Liver (tissue), 9 donors: ENCODE data around the gene SYT17. TPM values are rescaled to one million over a fixed set of nuclear protein-coding genes. Genes with fewer than 3 reads are reported as not detected.

ENCODE experiments used
- DNase-seq: peaks from one replicate; pipeline ENCODE4 v3.0.0-alpha.2; 2017; ENCODE audit warnings: low spot score
- H3K27ac ChIP-seq, 2 donors: one replicate each; pipeline ENCODE4 v1.7.0; 2013; ENCODE audit warnings: inconsistent platforms in 2 of 2, low read length in 2 of 2, control low read depth in 1 of 2, low read depth in 1 of 2, mild to moderate bottlenecking in 1 of 2
- H3K27me3 ChIP-seq, 4 donors: one replicate each; pipeline versions ENCODE4 v1.6.1 to v1.7.0; 2013; ENCODE audit warnings: low read length in 3 of 4, inconsistent platforms in 1 of 4, mild to moderate bottlenecking in 1 of 4, moderate library complexity in 1 of 4; ENCODE audit not compliant: control insufficient read depth in 4 of 4, insufficient read depth in 4 of 4
- H3K36me3 ChIP-seq, 4 donors: one replicate each; pipeline versions ENCODE4 v1.6.1 to v1.7.0; 2013; ENCODE audit warnings: low read length in 3 of 4, mild to moderate bottlenecking in 3 of 4, low read depth in 1 of 4, moderate library complexity in 1 of 4; ENCODE audit not compliant: control insufficient read depth in 4 of 4, insufficient read depth in 3 of 4
- H3K4me1 ChIP-seq, 4 donors: one replicate each; pipeline versions ENCODE4 v1.6.1 to v1.7.0; 2013; ENCODE audit warnings: low read length in 3 of 4, mild to moderate bottlenecking in 3 of 4, moderate library complexity in 1 of 4; ENCODE audit not compliant: control insufficient read depth in 4 of 4, insufficient read depth in 4 of 4
- H3K4me3 ChIP-seq, 3 donors: one replicate each; pipeline versions ENCODE4 v1.6.1 to v1.7.0; 2013; ENCODE audit warnings: low read length in 3 of 3, control low read depth in 1 of 3, low read depth in 1 of 3, mild to moderate bottlenecking in 1 of 3
- H3K9ac ChIP-seq, 2 donors: one replicate each; pipeline ENCODE4 v1.7.0; 2013; ENCODE audit warnings: low read length in 2 of 2, mild to moderate bottlenecking in 2 of 2, moderate library complexity in 2 of 2, control low read depth in 1 of 2, low read depth in 1 of 2
- H3K9me3 ChIP-seq, 4 donors: one replicate each; pipeline versions ENCODE4 v1.6.1 to v1.7.0; 2013; ENCODE audit warnings: low read length in 3 of 4; ENCODE audit not compliant: control insufficient read depth in 4 of 4
- FOXA2 ChIP-seq: IDR thresholded peaks from 2 replicates; pipeline ENCODE4 v1.6.1; 2016; ENCODE audit warnings: antibody characterized with exemption
- HNF4G ChIP-seq: IDR thresholded peaks from 2 replicates; pipeline ENCODE4 v1.6.1; 2016; ENCODE audit warnings: antibody characterized with exemption
- JUND ChIP-seq, 2 donors: IDR thresholded peaks; 2 replicates each; pipeline ENCODE4 v1.6.1; 2016; ENCODE audit warnings: antibody characterized with exemption in 2 of 2
- NR2F2 ChIP-seq: IDR thresholded peaks from 2 replicates; pipeline ENCODE4 v1.6.1; 2016; ENCODE audit warnings: antibody characterized with exemption
- RAD21 ChIP-seq, 2 donors: IDR thresholded peaks; 2 replicates each; pipeline ENCODE4 v1.6.1; 2016; ENCODE audit warnings: antibody characterized with exemption in 2 of 2, mild to moderate bottlenecking in 2 of 2
- SP1 ChIP-seq: IDR thresholded peaks from 2 replicates; pipeline ENCODE4 v1.6.1; 2018; ENCODE audit warnings: antibody characterized with exemption, mild to moderate bottlenecking
- TAF1 ChIP-seq: conservative IDR thresholded peaks from 2 replicates; pipeline ENCODE4 v1.6.1; 2016; ENCODE audit warnings: antibody characterized with exemption, mild to moderate bottlenecking
- YY1 ChIP-seq: IDR thresholded peaks from 2 replicates; pipeline ENCODE4 v1.6.1; 2016; ENCODE audit warnings: antibody characterized with exemption, mild to moderate bottlenecking
- WGBS: extraction: QIAGEN DNeasy Blood & Tissue Kit; methylation state at CpG from one replicate; pipeline ENCODE4 v1.1.7; 2013; 5-methylcytosine and 5-hydroxymethylcytosine counted together
- polyA plus RNA-seq, 2 donors: library from polyadenylated mRNA; stranded (reverse) in 1 of 2; unstranded in 1 of 2; fragments of 200-250 nt in 1 of 2; fragments of >200 nt in 1 of 2; fragmentation: Nextera tagmentation in 1 of 2; extraction: Ambion mirVana in 1 of 2; gene quantifications; one replicate each; pipeline versions ENCODE4 v1.2.1 to v1.2.3, GENCODE V29; 2013 to 2015
- total RNA-seq, 2 donors: library from RNA; depleted of rRNA; stranded (reverse); fragments of >200 nt; gene quantifications; one replicate each; pipeline ENCODE4 v1.2.3, GENCODE V29; 2014
- TF ChIP-seq, protein P1 (sequence below): fragments of 150-350 bp; IDR thresholded peaks from 2 replicates; pipeline ENCODE4 v1.5.1; 2017; ENCODE audit warnings: improper control_type of control experiment, low read depth, low read length; ENCODE audit not compliant: missing input control
- TF ChIP-seq, protein P2 (sequence below): IDR thresholded peaks from 2 replicates; pipeline ENCODE4 v1.6.1; 2016; ENCODE audit warnings: antibody characterized with exemption
- TF ChIP-seq, protein P3 (sequence below): IDR thresholded peaks from 2 replicates; pipeline ENCODE4 v1.6.1; 2016; ENCODE audit warnings: antibody characterized with exemption
- TF ChIP-seq, protein P4 (sequence below): IDR thresholded peaks from 2 replicates; pipeline ENCODE4 v1.6.1; 2016; ENCODE audit warnings: antibody characterized with exemption, mild to moderate bottlenecking
- donor health status: healthy.
- donor health status: healthy.
- donor health status: healthy.
- donor health status: healthy.
- donor health status: healthy.

The SYT17 gene, protein sequence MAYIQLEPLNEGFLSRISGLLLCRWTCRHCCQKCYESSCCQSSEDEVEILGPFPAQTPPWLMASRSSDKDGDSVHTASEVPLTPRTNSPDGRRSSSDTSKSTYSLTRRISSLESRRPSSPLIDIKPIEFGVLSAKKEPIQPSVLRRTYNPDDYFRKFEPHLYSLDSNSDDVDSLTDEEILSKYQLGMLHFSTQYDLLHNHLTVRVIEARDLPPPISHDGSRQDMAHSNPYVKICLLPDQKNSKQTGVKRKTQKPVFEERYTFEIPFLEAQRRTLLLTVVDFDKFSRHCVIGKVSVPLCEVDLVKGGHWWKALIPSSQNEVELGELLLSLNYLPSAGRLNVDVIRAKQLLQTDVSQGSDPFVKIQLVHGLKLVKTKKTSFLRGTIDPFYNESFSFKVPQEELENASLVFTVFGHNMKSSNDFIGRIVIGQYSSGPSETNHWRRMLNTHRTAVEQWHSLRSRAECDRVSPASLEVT
- total RNA-seq: 1 to 10 TPM; 2.5 to 4.9 TPM
- polyA plus RNA-seq: 1 to 10 TPM; 6.1 to 7.7 TPM

DNA sequence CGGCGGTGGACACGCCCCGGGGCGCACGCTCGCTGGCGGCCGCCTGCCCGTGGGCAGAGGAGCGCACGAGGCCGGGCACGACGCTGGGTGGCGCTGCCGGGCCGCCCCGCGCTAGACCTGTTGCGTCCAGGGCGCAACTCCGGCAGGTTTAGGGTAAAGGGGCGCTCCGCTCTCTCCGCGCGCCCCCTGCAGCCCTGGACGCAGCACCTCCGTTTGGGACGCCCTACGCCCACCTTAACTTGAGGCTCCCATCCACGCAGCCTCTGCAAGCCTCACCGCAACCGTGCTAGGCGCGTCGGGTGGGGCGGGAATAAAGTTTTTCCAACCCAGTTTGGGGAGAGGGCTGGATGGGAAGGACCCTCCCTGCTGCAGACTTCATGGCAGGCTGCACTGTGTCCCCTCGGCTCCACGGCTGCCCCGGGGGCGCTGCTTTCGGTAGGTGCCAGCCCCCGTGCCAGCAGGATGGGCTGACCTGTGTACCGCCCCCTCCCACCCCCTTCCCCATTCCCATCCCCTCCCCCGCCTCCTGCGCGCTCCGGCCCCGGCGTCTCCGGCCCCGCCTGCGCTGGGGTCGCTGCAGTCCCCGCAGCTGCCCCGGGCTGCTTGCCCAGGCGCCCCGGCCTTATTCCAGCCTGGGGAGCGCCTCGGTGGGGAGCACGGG is at the start of gene SYT17:
Gene SYT17 (plus strand): TSS at position 531 of the 661 bp plus-strand sequence. CDS start 407 bp downstream, outside the sequence.
- TF ChIP-seq, protein P1, sequence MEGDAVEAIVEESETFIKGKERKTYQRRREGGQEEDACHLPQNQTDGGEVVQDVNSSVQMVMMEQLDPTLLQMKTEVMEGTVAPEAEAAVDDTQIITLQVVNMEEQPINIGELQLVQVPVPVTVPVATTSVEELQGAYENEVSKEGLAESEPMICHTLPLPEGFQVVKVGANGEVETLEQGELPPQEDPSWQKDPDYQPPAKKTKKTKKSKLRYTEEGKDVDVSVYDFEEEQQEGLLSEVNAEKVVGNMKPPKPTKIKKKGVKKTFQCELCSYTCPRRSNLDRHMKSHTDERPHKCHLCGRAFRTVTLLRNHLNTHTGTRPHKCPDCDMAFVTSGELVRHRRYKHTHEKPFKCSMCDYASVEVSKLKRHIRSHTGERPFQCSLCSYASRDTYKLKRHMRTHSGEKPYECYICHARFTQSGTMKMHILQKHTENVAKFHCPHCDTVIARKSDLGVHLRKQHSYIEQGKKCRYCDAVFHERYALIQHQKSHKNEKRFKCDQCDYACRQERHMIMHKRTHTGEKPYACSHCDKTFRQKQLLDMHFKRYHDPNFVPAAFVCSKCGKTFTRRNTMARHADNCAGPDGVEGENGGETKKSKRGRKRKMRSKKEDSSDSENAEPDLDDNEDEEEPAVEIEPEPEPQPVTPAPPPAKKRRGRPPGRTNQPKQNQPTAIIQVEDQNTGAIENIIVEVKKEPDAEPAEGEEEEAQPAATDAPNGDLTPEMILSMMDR: peak; percentile 75
- TF ChIP-seq RAD21 (IDR thresholded peaks at IDR 0.05) (peak; percentile 66 to 76), TAF1 (no peak), NR2F2 (no peak)
- TF ChIP-seq, protein P2, sequence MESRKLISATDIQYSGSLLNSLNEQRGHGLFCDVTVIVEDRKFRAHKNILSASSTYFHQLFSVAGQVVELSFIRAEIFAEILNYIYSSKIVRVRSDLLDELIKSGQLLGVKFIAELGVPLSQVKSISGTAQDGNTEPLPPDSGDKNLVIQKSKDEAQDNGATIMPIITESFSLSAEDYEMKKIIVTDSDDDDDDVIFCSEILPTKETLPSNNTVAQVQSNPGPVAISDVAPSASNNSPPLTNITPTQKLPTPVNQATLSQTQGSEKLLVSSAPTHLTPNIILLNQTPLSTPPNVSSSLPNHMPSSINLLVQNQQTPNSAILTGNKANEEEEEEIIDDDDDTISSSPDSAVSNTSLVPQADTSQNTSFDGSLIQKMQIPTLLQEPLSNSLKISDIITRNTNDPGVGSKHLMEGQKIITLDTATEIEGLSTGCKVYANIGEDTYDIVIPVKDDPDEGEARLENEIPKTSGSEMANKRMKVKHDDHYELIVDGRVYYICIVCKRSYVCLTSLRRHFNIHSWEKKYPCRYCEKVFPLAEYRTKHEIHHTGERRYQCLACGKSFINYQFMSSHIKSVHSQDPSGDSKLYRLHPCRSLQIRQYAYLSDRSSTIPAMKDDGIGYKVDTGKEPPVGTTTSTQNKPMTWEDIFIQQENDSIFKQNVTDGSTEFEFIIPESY: no peak
- Histone ChIP-seq H3K36me3 (no peaks in the 10 kb centered on the region), H3K4me1 (peaks cover 0 to 16% (median 8%) of the 10 kb centered on the region in 4 donors), H3K27me3 (no peaks in the 10 kb centered on the region), H3K27ac (peak within 1 kb of the TSS; percentile 73 to 75), H3K9ac (no peak within 1 kb of the TSS), H3K4me3 (peak within 1 kb of the TSS; percentile 67 to 85 (median 79)), H3K9me3 (no peaks in the 10 kb centered on the region)
- WGBS: 1% methylated on average over 63 of the region's 63 CpGs
- peak; percentile 61 for DNase-seq

DNA sequence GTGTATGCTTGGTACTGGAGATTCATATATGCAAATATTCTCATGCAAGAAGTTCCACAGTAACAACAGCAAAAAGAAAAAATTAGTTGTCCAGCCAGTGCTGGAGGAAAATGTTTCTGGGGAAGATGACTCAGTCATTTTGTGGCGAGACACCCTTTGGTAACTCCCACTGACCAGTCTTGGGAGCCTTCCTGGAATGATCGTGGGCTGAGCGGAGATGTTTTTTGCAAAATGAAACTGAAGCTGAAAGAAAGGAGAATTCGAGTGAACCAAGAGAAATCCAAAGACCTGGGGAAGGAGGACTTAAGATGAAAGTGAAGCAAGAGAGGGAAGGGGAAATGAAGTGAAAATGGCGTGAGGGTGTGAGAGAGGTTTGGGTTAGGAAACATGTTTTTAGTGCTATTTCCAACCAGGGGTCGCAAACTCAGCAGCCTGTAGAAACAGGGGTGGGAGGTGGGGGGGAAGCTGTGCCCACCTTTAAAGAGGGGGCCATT is 49.1 kb upstream of the SYT17 start:
- Histone ChIP-seq H3K9ac (no peak overlapping the region), H3K4me1 (peaks cover 14 to 48% (median 35%) of the 10 kb centered on the region in 4 donors), H3K27me3 (no peaks in the 10 kb centered on the region), H3K9me3 (no peaks in the 10 kb centered on the region), H3K4me3 (no peak overlapping the region), H3K27ac (peak overlapping the region; percentile 49 to 57), H3K36me3 (peaks cover 0 to 5% (median 1%) of the 10 kb centered on the region in 4 donors)
- TF ChIP-seq YY1 (peak; percentile 25), JUND (IDR thresholded peaks at IDR 0.05) (peak; percentile 36 to 41), HNF4G (no peak)
- no peak for DNase-seq
- 61% methylated on average over 6 of the region's 6 CpGs for WGBS

DNA sequence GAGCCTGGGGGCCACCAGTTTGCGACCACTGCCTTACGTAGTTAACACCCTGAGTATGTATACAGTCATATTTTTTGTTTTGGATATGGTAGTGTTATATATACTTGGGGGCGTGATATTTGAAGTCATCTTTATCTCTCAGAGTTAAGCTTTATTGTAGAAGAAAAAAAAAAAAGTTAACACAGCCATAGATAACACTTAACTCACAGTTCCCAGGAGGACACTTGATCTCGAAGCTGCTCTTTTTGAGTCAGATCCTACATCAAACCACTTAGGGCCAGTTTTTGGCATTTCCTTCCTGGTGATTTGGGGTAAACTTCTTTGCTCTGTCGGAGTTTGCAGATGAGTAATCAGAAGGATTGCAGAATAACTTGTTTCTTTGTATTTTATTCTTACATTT is 48.5 kb upstream of the SYT17 start:
- H3K9ac ChIP-seq: no peak overlapping the region
- 70% methylated on average over 5 of the region's 5 CpGs for WGBS
- TF ChIP-seq FOXA2: no peak
- TF ChIP-seq, protein P2: no peak
- TF ChIP-seq JUND (IDR thresholded peaks at IDR 0.05): no peak
- TF ChIP-seq NR2F2: no peak
- TF ChIP-seq, protein P3, sequence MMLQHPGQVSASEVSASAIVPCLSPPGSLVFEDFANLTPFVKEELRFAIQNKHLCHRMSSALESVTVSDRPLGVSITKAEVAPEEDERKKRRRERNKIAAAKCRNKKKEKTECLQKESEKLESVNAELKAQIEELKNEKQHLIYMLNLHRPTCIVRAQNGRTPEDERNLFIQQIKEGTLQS: no peak
- TF ChIP-seq RAD21 (IDR thresholded peaks at IDR 0.05): no peak
- no peak for TF ChIP-seq HNF4G
- TF ChIP-seq SP1: no peak
- TF ChIP-seq, protein P4, sequence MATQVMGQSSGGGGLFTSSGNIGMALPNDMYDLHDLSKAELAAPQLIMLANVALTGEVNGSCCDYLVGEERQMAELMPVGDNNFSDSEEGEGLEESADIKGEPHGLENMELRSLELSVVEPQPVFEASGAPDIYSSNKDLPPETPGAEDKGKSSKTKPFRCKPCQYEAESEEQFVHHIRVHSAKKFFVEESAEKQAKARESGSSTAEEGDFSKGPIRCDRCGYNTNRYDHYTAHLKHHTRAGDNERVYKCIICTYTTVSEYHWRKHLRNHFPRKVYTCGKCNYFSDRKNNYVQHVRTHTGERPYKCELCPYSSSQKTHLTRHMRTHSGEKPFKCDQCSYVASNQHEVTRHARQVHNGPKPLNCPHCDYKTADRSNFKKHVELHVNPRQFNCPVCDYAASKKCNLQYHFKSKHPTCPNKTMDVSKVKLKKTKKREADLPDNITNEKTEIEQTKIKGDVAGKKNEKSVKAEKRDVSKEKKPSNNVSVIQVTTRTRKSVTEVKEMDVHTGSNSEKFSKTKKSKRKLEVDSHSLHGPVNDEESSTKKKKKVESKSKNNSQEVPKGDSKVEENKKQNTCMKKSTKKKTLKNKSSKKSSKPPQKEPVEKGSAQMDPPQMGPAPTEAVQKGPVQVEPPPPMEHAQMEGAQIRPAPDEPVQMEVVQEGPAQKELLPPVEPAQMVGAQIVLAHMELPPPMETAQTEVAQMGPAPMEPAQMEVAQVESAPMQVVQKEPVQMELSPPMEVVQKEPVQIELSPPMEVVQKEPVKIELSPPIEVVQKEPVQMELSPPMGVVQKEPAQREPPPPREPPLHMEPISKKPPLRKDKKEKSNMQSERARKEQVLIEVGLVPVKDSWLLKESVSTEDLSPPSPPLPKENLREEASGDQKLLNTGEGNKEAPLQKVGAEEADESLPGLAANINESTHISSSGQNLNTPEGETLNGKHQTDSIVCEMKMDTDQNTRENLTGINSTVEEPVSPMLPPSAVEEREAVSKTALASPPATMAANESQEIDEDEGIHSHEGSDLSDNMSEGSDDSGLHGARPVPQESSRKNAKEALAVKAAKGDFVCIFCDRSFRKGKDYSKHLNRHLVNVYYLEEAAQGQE: no peak

More for the DNA sequence above, 48.5 kb upstream of the SYT17 start:
- Histone ChIP-seq H3K27ac (peak overlapping the region; percentile 49 to 57), H3K36me3 (peaks cover 0 to 5% (median 1%) of the 10 kb centered on the region in 4 donors), H3K4me3 (no peak overlapping the region), H3K27me3 (no peaks in the 10 kb centered on the region), H3K9me3 (no peaks in the 10 kb centered on the region), H3K4me1 (peaks cover 14 to 51% (median 32%) of the 10 kb centered on the region in 4 donors)
- DNase-seq: no peak
